Neuronal stem cell (in vitro differentiated cells): ENCODE data around the gene TBX1.
A peak's percentile ranks its signal among the peaks of the same experiment; 100 is the strongest.

Experiments
- DNase-seq: peaks from one replicate; pipeline ENCODE4 v3.0.0-alpha.2; 2013; ENCODE audit warnings: low spot score
- H2AFZ ChIP-seq: one replicate; pipeline ENCODE4 v1.6.1; 2013; ENCODE audit warnings: mild to moderate bottlenecking, low read length, inconsistent platforms
- H2AK5ac ChIP-seq: 2 replicates; pipeline ENCODE4 v1.6.1; 2013; ENCODE audit warnings: low read depth, mild to moderate bottlenecking, inconsistent platforms, low read length, moderate library complexity, mixed read lengths
- H2BK120ac ChIP-seq: 2 replicates; pipeline ENCODE4 v1.6.1; 2013; ENCODE audit warnings: low read depth, mild to moderate bottlenecking, inconsistent platforms, low read length, moderate library complexity, mixed read lengths
- H2BK12ac ChIP-seq: one replicate; pipeline ENCODE4 v1.6.1; 2013; ENCODE audit warnings: low read length, inconsistent platforms
- H2BK15ac ChIP-seq: 2 replicates; pipeline ENCODE4 v1.6.1; 2013; ENCODE audit warnings: mild to moderate bottlenecking, low read length, inconsistent platforms, mixed read lengths
- H2BK5ac ChIP-seq: one replicate; pipeline ENCODE4 v1.6.1; 2013; ENCODE audit warnings: inconsistent platforms, mild to moderate bottlenecking, low read length, moderate library complexity
- H3K14ac ChIP-seq: one replicate; pipeline ENCODE4 v1.6.1; 2013; ENCODE audit warnings: low read length, inconsistent platforms
- H3K18ac ChIP-seq: 2 replicates; pipeline ENCODE4 v1.6.1; 2013; ENCODE audit warnings: low read length, inconsistent platforms
- H3K23ac ChIP-seq: 2 replicates; pipeline ENCODE4 v1.6.1; 2013; ENCODE audit warnings: low read depth, mild to moderate bottlenecking, mixed read lengths, low read length, inconsistent platforms; ENCODE audit not compliant: poor library complexity
- H3K27ac ChIP-seq: replicated peaks from 3 replicates; pipeline ENCODE4 v1.5.1; 2013; ENCODE audit warnings: low read length, inconsistent platforms
- H3K27me3 ChIP-seq, 3 experiments: 2 replicates each; pipeline ENCODE4 v1.6.1; 2013; ENCODE audit warnings: low read length in 3 of 3, mild to moderate bottlenecking in 2 of 3, inconsistent platforms in 1 of 3, low read depth in 1 of 3, mixed read lengths in 1 of 3, moderate library complexity in 1 of 3; ENCODE audit not compliant: control insufficient read depth in 3 of 3, insufficient read depth in 3 of 3
- H3K36me3 ChIP-seq, 2 donors: replicated peaks in 1 of 2; 2 replicates each; pipeline ENCODE4 v1.6.1; 2013; ENCODE audit warnings: low read length in 2 of 2; ENCODE audit not compliant: control insufficient read depth in 2 of 2, insufficient read depth in 2 of 2
- H3K4ac ChIP-seq: 2 replicates; pipeline ENCODE4 v1.6.1; 2013; ENCODE audit warnings: inconsistent platforms, mild to moderate bottlenecking, low read length, moderate library complexity
- H3K4me1 ChIP-seq, 2 donors: 1 replicate in 1 of 2; 2 replicates in 1 of 2; pipeline ENCODE4 v1.6.1; 2013; ENCODE audit warnings: low read length in 2 of 2, low read depth in 1 of 2; ENCODE audit not compliant: control insufficient read depth in 2 of 2, insufficient read depth in 1 of 2
- H3K4me2 ChIP-seq: one replicate; pipeline ENCODE4 v1.6.1; 2013; ENCODE audit warnings: mild to moderate bottlenecking, low read length, inconsistent platforms; ENCODE audit not compliant: insufficient read depth, poor library complexity, severe bottlenecking
- H3K4me3 ChIP-seq, 2 donors: 2 replicates each; pipeline ENCODE4 v1.5.1; 2013; ENCODE audit warnings: low read length in 2 of 2, mild to moderate bottlenecking in 2 of 2, inconsistent platforms in 1 of 2, moderate library complexity in 1 of 2
- H3K79me1 ChIP-seq: one replicate; pipeline ENCODE4 v1.6.1; 2013; ENCODE audit warnings: low read depth, mild to moderate bottlenecking, inconsistent platforms, low read length, moderate library complexity
- H3K9ac ChIP-seq: one replicate; pipeline ENCODE4 v1.6.1; 2013; ENCODE audit warnings: mild to moderate bottlenecking, low read depth, low read length, inconsistent platforms; ENCODE audit not compliant: poor library complexity
- H3K9me3 ChIP-seq, 2 donors: replicated peaks in 1 of 2; 2 replicates each; pipeline versions ENCODE3 to v1.6.1; 2013; ENCODE audit warnings: low read length in 2 of 2, mild to moderate bottlenecking in 2 of 2, inconsistent platforms in 1 of 2, low read depth in 1 of 2, mixed read lengths in 1 of 2, moderate library complexity in 1 of 2; ENCODE audit not compliant: control insufficient read depth in 2 of 2, insufficient read depth in 1 of 2
- H4K8ac ChIP-seq: one replicate; pipeline ENCODE4 v1.6.1; 2013; ENCODE audit warnings: low read depth, mild to moderate bottlenecking, inconsistent platforms, low read length, moderate library complexity
- H4K91ac ChIP-seq: one replicate; pipeline ENCODE4 v1.6.1; 2013; ENCODE audit warnings: low read length, low read depth, mild to moderate bottlenecking, inconsistent platforms; ENCODE audit not compliant: poor library complexity
- whole genome bisulfite sequencing, 2 donors: extraction: QIAGEN DNeasy Blood & Tissue Kit; methylation state at CpG; one replicate each; pipeline ENCODE4 v1.1.7; 2013; ENCODE audit warnings: missing lambda C conversion rate in 2 of 2, mixed read lengths in 1 of 2; ENCODE audit not compliant: insufficient read length in 2 of 2, insufficient replicate concordance in 1 of 2; ENCODE audit errors: extremely low coverage in 2 of 2; 5-methylcytosine and 5-hydroxymethylcytosine counted together

TBX1 gene

DNA sequence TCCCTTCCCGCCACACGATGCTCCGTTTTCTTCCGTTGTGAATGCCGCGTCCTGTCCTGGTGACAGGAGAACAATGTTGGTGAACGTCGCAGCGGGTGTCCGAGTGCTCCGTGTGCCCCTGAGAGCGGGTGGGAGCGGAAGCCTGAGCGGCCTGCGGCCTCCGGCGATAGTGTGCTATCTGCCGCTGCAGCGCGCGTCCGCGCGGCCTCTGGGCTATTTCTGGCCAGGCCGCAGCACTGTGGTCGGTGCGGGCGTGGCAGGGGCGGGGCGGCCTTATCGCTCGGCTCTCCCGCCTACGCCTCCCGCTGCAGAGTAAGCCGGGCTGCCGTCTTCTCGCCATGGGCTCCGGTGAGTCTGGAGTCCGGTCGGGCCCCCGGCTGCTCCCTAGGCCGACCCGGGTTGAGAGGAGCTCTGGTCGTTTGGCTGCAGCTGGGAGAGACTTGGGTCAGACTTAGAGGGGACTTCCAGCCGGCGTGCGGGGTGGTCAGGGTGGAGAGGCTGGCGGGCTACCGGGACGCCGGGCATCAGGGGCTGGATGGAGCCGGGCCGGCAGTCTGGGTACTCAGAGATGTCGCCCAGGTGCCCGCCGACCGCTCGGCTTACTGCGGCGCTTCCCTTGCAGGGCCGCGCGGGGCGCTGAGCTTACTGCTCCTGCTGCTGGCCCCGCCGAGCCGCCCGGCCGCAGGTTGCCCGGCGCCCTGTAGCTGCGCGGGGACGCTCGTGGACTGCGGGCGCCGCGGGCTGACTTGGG lies 37.2 kb upstream of the TBX1 start, which contains the start of gene GP1BB:
GP1BB (plus strand) TSS at position 308 of the 751 bp plus-strand sequence; CDS start at position 339, 31 bp downstream.
- Histone ChIP-seq H3K9ac (peak within 1 kb of the TSS; percentile 94), H3K4me1 (peaks cover 10 to 27% of the 10 kb centered on the region in 2 donors), H3K18ac (peak within 1 kb of the TSS; percentile 97), H3K27ac (no peak within 1 kb of the TSS), H3K23ac (peak within 1 kb of the TSS; percentile 98), H3K4ac (peak within 1 kb of the TSS; percentile 27), H4K8ac (no peak within 1 kb of the TSS), H2AFZ (peak within 1 kb of the TSS; percentile 95), H2BK120ac (no peak within 1 kb of the TSS), H3K4me3 (peak within 1 kb of the TSS; percentile 39 to 77), H4K91ac (no peak within 1 kb of the TSS), H3K4me2 (peak within 1 kb of the TSS; percentile 80), H3K9me3 (peaks cover 15 to 17% of the 10 kb centered on the region in 2 donors), H3K36me3 (peaks cover 0 to 7% of the 10 kb centered on the region in 2 donors), H3K27me3 (peaks cover 73 to 99% (median 96%) of the 10 kb centered on the region in 3 experiments), H2BK5ac (peak within 1 kb of the TSS; percentile 53), H2BK12ac (peak within 1 kb of the TSS; percentile 90), H2BK15ac (peak within 1 kb of the TSS; percentile 56), H2AK5ac (peak within 1 kb of the TSS; percentile 97), H3K14ac (peak within 1 kb of the TSS; percentile 97), H3K79me1 (no peaks in the 10 kb centered on the region)
- DNase-seq: no peak
- WGBS, 2 donors: no CpG with 5 or more reads among the region's 80 CpGs

DNA sequence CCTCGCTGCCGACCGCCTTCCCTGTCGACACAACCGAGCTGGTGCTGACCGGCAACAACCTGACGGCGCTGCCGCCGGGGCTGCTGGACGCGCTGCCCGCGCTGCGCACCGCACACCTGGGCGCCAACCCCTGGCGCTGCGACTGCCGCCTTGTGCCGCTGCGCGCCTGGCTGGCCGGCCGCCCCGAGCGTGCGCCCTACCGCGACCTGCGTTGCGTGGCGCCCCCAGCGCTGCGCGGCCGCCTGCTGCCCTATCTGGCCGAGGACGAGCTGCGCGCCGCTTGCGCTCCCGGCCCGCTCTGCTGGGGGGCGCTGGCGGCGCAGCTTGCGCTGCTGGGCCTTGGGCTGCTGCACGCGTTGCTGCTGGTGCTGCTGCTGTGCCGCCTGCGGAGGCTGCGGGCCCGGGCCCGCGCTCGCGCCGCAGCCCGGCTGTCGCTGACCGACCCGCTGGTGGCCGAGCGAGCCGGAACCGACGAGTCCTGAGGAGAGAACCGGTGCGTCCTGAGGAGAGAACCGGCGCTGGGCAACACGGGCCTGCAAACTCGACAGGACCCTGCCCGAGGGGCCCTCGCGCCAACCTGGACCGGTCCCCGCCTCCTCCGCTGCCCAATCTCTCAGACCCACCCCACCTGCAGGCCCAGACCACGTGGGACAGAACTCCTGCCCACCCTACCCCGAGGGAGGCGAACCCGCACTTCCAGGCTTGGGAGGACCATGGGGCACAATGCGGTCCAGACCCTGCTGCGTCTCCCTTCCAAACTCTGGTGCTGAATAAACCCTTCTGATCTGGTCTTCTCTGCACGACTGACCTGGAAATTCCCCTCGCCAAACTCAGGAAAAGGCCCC lies 36.4 kb upstream of the TBX1 start:
- H3K4me2 ChIP-seq: peak overlapping the region; percentile 80
- peak overlapping the region; percentile 94 for H3K9ac ChIP-seq
- peak overlapping the region; percentile 92 for H2AK5ac ChIP-seq
- H3K4me3 ChIP-seq: peak overlapping the region; percentile 39 to 77
- no peak overlapping the region for H4K91ac ChIP-seq
- no peaks in the 10 kb centered on the region for H3K79me1 ChIP-seq
- peak overlapping the region; percentile 27 for H3K4ac ChIP-seq
- peak overlapping the region; percentile 71 for H3K14ac ChIP-seq
- H3K27me3 ChIP-seq: peaks cover 66 to 98% (median 98%) of the 10 kb centered on the region in 3 experiments
- peak overlapping the region; percentile 97 for H3K18ac ChIP-seq
- peak; percentile 67 for DNase-seq
- H4K8ac ChIP-seq: no peak overlapping the region
- H3K9me3 ChIP-seq: peaks cover 15 to 17% of the 10 kb centered on the region in 2 donors
- no peak overlapping the region for H3K27ac ChIP-seq
- H3K4me1 ChIP-seq: peaks cover 14 to 28% of the 10 kb centered on the region in 2 donors
- H3K36me3 ChIP-seq: peaks cover 0 to 7% of the 10 kb centered on the region in 2 donors
- no CpG with 5 or more reads among the region's 89 CpGs for WGBS, 2 donors
- H2BK15ac ChIP-seq: peak overlapping the region; percentile 56
- no peak overlapping the region for H2BK120ac ChIP-seq
- no peak overlapping the region for H2BK5ac ChIP-seq
- H2AFZ ChIP-seq: peak overlapping the region; percentile 95
- H3K23ac ChIP-seq: peak overlapping the region; percentile 98
- H2BK12ac ChIP-seq: peak overlapping the region; percentile 90

GRCh38 chr22:19724927-19725661 lies 35.5 kb upstream of the TBX1 start:
- H3K14ac ChIP-seq: peak overlapping the region; percentile 72
- peaks cover 14 to 28% of the 10 kb centered on the region in 2 donors for H3K4me1 ChIP-seq
- peak overlapping the region; percentile 19 for H2BK15ac ChIP-seq
- H3K36me3 ChIP-seq: peaks cover 0 to 5% of the 10 kb centered on the region in 2 donors
- H3K4me3 ChIP-seq: peak overlapping the region in 1 of 2 donors; percentile 51
- no CpG with 5 or more reads among the region's 45 CpGs for WGBS, 2 donors
- no peak overlapping the region for H4K91ac ChIP-seq
- peak overlapping the region; percentile 92 for H2AK5ac ChIP-seq
- no peaks in the 10 kb centered on the region for H3K79me1 ChIP-seq
- H3K27me3 ChIP-seq: peaks cover 57 to 98% (median 92%) of the 10 kb centered on the region in 3 experiments
- peak overlapping the region; percentile 63 for H3K9ac ChIP-seq
- H2AFZ ChIP-seq: no peak overlapping the region
- H2BK5ac ChIP-seq: no peak overlapping the region
- H3K4ac ChIP-seq: peak overlapping the region; percentile 31
- peak overlapping the region; percentile 98 for H3K23ac ChIP-seq
- DNase-seq: no peak
- peaks cover 8 to 10% of the 10 kb centered on the region in 2 donors for H3K9me3 ChIP-seq
- H3K4me2 ChIP-seq: no peak overlapping the region
- H3K18ac ChIP-seq: peak overlapping the region; percentile 24
- H2BK120ac ChIP-seq: no peak overlapping the region
- H4K8ac ChIP-seq: no peak overlapping the region
- peak overlapping the region; percentile 2 for H2BK12ac ChIP-seq
- no peak overlapping the region for H3K27ac ChIP-seq
